Osteocyte (in vitro differentiated cells): Measurements from ENCODE around the gene PRIMA1. TPM values are rescaled to one million over a fixed set of nuclear protein-coding genes. Genes with fewer than 3 reads are reported as not detected.

ENCODE experiments used
- DNase-seq: peaks from one replicate; pipeline ENCODE4 v3.0.0; 2021; ENCODE audit warnings: mixed read lengths; ENCODE audit not compliant: unreplicated experiment; ENCODE audit errors: extremely low spot score
- H3K27ac Mint-ChIP-seq: one replicate; pipeline ENCODE4 v1.8.0; 2021; ENCODE audit warnings: mild to moderate bottlenecking, mixed read lengths; ENCODE audit not compliant: unreplicated experiment
- H3K27me3 Mint-ChIP-seq: one replicate; pipeline ENCODE4 v1.8.0; 2021; ENCODE audit warnings: mixed read lengths; ENCODE audit not compliant: unreplicated experiment
- H3K36me3 Mint-ChIP-seq: one replicate; pipeline ENCODE4 v1.8.0; 2021; ENCODE audit warnings: mixed read lengths; ENCODE audit not compliant: unreplicated experiment
- H3K4me1 Mint-ChIP-seq: one replicate; pipeline ENCODE4 v1.8.0; 2021; ENCODE audit warnings: mixed read lengths; ENCODE audit not compliant: unreplicated experiment
- H3K4me3 Mint-ChIP-seq: one replicate; pipeline ENCODE4 v1.8.0; 2021; ENCODE audit warnings: mild to moderate bottlenecking, moderate library complexity, mixed read lengths; ENCODE audit not compliant: unreplicated experiment
- H3K9me3 Mint-ChIP-seq: one replicate; pipeline ENCODE4 v1.8.0; 2021; ENCODE audit warnings: mixed read lengths; ENCODE audit not compliant: unreplicated experiment
- total RNA-seq: library from RNA; stranded (reverse); gene quantifications from 2 replicates; pipeline ENCODE4 v1.2.1, GENCODE V29; 2021
- TF ChIP-seq, protein P1 (sequence below): fragments of 200-600 bp; sonication (generic); IDR thresholded peaks from 2 replicates; pipeline ENCODE4 v1.5.0; 2021; ENCODE audit warnings: antibody characterized with exemption, mild to moderate bottlenecking, moderate library complexity

Gene PRIMA1
- total RNA-seq, 1 donor from 2014 or later: not detected

DNA sequence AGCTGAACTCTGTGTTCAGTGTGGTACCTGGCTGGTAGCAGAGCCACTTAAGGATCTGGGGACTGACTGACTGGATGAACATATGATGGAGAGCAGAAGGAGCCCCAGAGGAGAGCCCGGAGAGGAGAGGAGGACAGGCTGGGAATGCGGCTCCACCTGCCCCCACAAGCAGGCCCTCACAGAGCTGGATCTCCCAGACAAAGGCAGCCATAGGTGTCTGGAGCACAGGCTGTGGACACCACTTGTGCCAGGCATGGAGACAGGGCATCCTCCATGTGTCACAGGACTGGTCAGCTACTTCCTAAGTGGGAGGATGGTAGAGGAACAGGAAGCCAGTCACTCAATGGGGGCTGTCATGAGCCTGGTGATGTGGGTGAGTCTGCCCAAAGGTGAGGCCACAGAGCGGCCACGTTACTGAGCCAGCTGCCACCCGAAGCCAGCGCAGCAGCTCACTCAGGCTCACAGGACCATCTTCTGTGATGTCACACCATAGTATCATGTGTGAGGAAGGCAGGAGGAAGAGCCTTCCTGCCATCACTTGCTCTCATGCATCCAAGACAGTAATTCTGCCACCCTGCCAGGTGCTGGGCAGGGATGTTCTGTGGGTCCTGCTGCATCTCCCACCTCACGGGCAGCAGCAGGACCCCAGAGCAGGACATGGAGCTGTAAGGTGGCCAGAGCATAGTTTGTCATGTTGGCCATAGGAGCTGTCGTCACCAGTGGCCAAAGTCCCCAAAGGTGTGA, 72.1 kb downstream of the PRIMA1 start:
- Mint-ChIP-seq H3K4me3 (no peak overlapping the region), H3K4me1 (no peaks in the 10 kb centered on the region), H3K27me3 (no peaks in the 10 kb centered on the region), H3K36me3 (no peaks in the 10 kb centered on the region), H3K9me3 (peaks cover 4% of the 10 kb centered on the region), H3K27ac (no peak overlapping the region)
- TF ChIP-seq, protein P1, sequence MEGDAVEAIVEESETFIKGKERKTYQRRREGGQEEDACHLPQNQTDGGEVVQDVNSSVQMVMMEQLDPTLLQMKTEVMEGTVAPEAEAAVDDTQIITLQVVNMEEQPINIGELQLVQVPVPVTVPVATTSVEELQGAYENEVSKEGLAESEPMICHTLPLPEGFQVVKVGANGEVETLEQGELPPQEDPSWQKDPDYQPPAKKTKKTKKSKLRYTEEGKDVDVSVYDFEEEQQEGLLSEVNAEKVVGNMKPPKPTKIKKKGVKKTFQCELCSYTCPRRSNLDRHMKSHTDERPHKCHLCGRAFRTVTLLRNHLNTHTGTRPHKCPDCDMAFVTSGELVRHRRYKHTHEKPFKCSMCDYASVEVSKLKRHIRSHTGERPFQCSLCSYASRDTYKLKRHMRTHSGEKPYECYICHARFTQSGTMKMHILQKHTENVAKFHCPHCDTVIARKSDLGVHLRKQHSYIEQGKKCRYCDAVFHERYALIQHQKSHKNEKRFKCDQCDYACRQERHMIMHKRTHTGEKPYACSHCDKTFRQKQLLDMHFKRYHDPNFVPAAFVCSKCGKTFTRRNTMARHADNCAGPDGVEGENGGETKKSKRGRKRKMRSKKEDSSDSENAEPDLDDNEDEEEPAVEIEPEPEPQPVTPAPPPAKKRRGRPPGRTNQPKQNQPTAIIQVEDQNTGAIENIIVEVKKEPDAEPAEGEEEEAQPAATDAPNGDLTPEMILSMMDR: no peak
- DNase-seq: peak; percentile 63

DNA sequence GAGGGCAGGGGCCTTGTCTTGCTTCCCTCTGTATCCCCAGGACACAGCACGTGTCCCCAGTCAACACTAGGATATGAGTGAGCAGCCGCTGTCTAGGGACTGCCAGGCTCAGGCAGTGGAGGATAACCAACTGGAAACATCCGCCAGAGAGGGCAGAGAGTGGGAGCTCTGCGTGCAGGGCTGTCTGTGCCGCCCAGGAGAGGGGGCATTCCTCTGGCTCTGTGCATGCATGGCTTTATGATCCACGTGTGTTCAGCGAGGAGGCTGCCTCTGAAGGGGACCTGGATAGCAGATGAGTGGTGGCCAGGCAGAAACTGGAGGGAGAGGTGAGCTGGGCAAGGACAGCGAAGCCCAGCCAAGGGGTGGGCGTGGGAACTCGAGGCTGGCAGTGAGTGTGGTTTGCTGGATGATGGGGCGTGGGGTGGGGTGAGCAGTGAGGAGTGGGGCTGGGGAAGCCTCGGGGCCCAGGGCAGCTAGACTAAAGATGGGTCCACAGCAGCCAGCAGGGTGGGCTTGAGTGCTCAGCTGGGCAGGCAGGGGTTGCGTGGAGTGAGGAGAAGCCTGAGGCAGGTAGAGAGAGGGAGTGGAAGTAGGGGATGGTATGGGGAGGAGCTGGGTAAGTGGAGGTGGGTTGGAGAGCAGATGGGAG, 72.9 kb downstream of the PRIMA1 start:
- DNase-seq: peak; percentile 78
- Mint-ChIP-seq H3K4me1 (no peaks in the 10 kb centered on the region), H3K4me3 (no peak overlapping the region), H3K27ac (no peak overlapping the region), H3K36me3 (no peaks in the 10 kb centered on the region), H3K9me3 (peaks cover 3% of the 10 kb centered on the region), H3K27me3 (no peaks in the 10 kb centered on the region)
- TF ChIP-seq, protein P1: no peak

DNA sequence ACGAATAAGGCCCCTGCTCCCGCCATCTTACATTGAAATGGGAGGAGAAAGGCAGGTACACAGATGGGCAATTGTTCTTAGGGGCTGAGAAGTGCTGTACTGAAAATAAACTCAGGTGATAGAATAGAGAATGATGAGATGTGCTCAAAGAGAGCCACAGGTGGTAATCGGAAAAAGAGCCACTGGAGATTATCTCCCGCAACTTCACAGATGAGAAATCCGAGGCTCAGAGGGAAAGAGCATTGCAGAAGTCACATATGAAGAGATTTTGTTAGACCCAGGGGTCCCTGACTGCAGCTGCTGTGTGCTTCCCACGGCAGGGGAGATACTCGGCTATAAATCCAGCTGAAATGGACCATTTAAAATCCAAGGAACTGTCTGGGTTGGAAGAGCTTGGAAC, 73.7 kb downstream of the PRIMA1 start:
- H3K27me3 Mint-ChIP-seq: no peaks in the 10 kb centered on the region
- H3K4me3 Mint-ChIP-seq: no peak overlapping the region
- peaks cover 7% of the 10 kb centered on the region for H3K9me3 Mint-ChIP-seq
- TF ChIP-seq, protein P1: no peak
- H3K4me1 Mint-ChIP-seq: no peaks in the 10 kb centered on the region
- no peak overlapping the region for H3K27ac Mint-ChIP-seq
- DNase-seq: no peak
- no peaks in the 10 kb centered on the region for H3K36me3 Mint-ChIP-seq

GRCh38 chr14:93713726-93714405, 74.4 kb downstream of the PRIMA1 start:
- Mint-ChIP-seq H3K36me3 (no peaks in the 10 kb centered on the region), H3K9me3 (peaks cover 9% of the 10 kb centered on the region), H3K27me3 (no peaks in the 10 kb centered on the region), H3K4me3 (no peak overlapping the region), H3K4me1 (no peaks in the 10 kb centered on the region), H3K27ac (no peak overlapping the region)
- peak; percentile 83 for DNase-seq
- TF ChIP-seq, protein P1: no peak
